GM03348 (cell line): Measurements from ENCODE around the gene ATAD5.
"Not testable (repeated sequence)": the region's sequence is repeated elsewhere in the genome, so short reads cannot be mapped to it uniquely, and the experiment has no call there.

Source experiments
- DNase-seq: peaks from one replicate; pipeline ENCODE4 v3.0.0; 2012; ENCODE audit warnings: low spot score

The ATAD5 gene

GRCh38 chr17:30831663-30832437 is at the start of gene ATAD5:
TSS of gene ATAD5 (plus strand) at chr17:30831966. CDS start at chr17:30832348, 382 bp downstream.
- peak; percentile 96 for DNase-seq

- no peak for DNase-seq
Measured at GRCh38 chr17:30782206-30782605, 49.6 kb upstream of the ATAD5 start.

GRCh38 chr17:30788918-30789317 is 42.8 kb upstream of the ATAD5 start:
- DNase-seq = peak; percentile 53

- no peak for DNase-seq
Measured at GRCh38 chr17:30790279-30790678, 41.5 kb upstream of the ATAD5 start.

GRCh38 chr17:30793282-30793977 is 38.3 kb upstream of the ATAD5 start:
- DNase-seq = no peak

GRCh38 chr17:30794372-30794771 is 37.4 kb upstream of the ATAD5 start:
- no peak for DNase-seq

- DNase-seq = no peak
Measured at GRCh38 chr17:30796016-30796415, 35.8 kb upstream of the ATAD5 start.

- DNase-seq = no peak
Measured at GRCh38 chr17:30801671-30802070, 30.1 kb upstream of the ATAD5 start.

- no peak for DNase-seq
Measured at GRCh38 chr17:30805944-30806456, 25.8 kb upstream of the ATAD5 start.

- no peak for DNase-seq
Measured at GRCh38 chr17:30807896-30808295, 23.9 kb upstream of the ATAD5 start.

- no peak for DNase-seq
Measured at GRCh38 chr17:30808785-30809286, 22.9 kb upstream of the ATAD5 start.

- no peak for DNase-seq
Measured at GRCh38 chr17:30809867-30810266, 21.9 kb upstream of the ATAD5 start.

GRCh38 chr17:30812218-30813177 is 19.3 kb upstream of the ATAD5 start:
- DNase-seq = no peak

- DNase-seq = not testable (repeated sequence)
Measured at GRCh38 chr17:30814236-30814635, 17.5 kb upstream of the ATAD5 start.

GRCh38 chr17:30814860-30815259 is 16.9 kb upstream of the ATAD5 start:
- not testable (repeated sequence) for DNase-seq

GRCh38 chr17:30816165-30816564 is 15.6 kb upstream of the ATAD5 start:
- no peak for DNase-seq

- no peak for DNase-seq
Measured at GRCh38 chr17:30819971-30820705, 11.6 kb upstream of the ATAD5 start.

- no peak for DNase-seq
Measured at GRCh38 chr17:30821871-30822723, 9.7 kb upstream of the ATAD5 start.

- not testable (repeated sequence) for DNase-seq
Measured at GRCh38 chr17:30822919-30823318, 8.8 kb upstream of the ATAD5 start.

GRCh38 chr17:30823421-30823820 is 8.3 kb upstream of the ATAD5 start:
- DNase-seq = no peak
